IPS-NIHi7 (cell line): ENCODE data around the gene TNK2.
"Not testable (repeated sequence)": the region's sequence is repeated elsewhere in the genome, so short reads cannot be mapped to it uniquely, and the experiment has no call there.

Source experiments
- DNase-seq: peaks from one replicate; pipeline ENCODE4 v3.0.0; 2012; ENCODE audit warnings: mixed read lengths; ENCODE audit errors: extremely low spot score

TNK2 gene

GRCh38 chr3:195916991-195917390, 8.6 kb upstream of the TNK2 start:
- DNase-seq = no peak

GRCh38 chr3:195916291-195916690, 7.9 kb upstream of the TNK2 start:
- no peak for DNase-seq

DNA sequence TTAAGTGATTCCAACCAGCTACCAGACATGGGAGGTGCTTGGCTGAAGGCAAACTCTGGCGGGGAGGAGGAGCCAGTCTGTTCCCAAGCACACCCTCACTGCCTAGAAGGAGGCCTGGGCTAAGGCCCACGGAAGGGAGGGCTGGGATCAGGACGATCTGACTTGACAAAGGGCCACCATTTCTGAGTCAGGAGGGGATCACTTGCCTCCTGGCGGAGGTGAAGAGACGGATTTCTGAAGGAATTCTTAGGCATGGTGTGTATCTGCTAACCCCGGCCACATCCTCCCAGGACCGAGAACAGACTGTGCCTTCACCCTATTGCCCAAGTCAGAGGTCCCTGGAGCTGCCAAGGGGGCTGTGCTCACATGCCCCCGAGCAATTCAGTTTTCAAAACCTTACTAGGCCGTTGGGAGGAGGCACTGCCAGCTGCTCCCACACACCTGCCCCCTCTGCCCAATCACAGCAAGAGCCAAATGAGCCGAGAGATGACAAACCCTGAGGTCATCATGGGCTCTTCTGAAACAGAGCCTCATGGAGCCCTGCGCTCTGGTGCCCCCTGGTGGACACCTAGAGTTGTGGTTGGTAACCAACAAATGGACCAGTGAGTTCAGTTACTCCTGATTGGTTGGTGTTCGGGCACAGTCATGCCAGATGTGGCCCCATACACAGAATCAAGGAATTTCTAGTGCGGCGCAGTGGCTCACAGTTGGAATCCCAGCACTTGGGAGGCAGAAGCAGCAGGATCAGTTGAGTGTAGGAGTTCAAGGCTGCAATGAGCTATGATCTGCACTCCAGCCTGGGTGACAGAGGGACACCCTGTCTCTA, 6.5 kb upstream of the TNK2 start:
- DNase-seq = peak; percentile 94

- not testable (repeated sequence) for DNase-seq
Measured at GRCh38 chr3:195914146-195914545, 5.8 kb upstream of the TNK2 start.

GRCh38 chr3:195913382-195913781, 5.0 kb upstream of the TNK2 start:
- DNase-seq = no peak

DNA sequence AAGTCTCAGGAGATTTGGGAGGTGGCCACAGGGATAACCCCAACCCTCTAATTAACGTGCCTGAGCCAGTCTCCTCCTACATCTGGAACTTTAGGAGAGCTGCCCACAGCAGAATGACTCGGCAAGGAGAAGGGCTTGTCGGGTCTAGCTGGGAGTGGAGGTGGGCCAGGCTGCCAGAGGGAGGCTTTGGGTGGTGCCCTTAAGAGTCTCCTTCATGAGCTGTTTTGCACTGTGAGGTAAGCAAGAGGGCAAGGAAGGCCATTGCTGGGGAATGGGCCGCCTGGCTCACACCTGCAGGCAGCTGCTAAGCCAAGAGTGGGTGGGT, 3.6 kb upstream of the TNK2 start:
- DNase-seq = no peak

GRCh38 chr3:195911041-195911945, 2.9 kb upstream of the TNK2 start:
- no peak for DNase-seq

DNA sequence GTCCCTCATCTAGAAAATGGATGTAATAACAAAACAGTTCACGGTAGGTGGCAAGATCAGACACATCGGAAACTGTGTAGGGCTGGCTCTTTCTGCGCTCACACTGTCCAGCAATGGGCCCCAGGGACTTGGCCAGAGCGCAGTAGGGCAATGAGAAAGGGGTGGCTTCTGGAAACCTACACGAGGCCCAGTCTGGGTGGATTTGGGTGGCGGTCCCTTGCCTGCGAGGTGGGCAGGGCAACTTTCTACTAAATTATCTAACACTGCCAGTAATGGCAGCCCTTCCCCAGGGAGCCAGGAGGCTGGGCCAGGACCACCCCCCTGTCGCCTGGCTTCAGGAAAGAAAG, 2.1 kb upstream of the TNK2 start:
- no peak for DNase-seq

- DNase-seq = peak; percentile 93
Measured at GRCh38 chr3:195909644-195910498, 1.5 kb upstream of the TNK2 start.

DNA sequence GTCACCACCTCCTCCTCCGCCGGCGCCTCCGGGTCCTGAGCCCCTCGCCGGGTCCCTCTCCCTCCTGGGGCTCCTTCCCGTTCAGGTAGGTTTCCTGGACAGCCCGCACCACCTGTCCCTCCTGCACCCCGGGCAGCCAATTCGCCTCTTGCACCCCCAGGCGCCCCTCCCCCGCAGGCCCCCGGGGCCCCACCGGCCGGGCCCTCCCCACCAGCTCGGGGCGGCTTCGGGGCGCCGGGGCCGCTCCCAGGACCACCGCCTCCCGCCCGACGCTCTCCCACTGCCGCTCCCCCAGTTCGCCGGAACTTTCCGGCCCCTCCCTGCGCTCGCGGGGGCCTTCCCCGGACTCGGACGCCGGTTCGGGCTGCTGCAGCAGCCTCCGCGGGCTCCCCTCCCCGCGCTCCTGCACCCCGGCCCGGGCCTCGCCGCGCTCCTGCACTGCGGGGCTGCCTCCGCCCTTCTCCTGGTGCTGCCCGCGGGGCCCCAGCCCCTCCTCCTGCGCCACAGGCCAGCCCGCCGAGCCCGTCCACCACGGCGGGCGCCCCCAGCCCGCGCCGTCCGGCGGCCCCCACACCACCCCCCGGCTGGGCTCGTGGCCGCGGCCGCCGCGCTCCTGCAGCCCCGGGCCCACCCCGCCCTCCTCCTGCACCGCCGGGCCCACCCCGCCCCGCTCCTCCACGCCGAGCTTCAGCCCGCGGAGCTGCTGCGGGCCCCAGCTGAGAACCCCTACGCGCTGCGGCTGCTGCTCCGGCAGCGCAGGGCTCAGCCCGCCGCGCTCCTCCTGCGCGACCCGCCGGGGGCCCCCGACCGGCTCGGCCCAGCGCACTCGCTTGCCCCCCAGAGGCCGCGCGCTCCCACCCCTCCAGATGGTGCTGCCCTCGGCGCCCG, 587 bp upstream of the TNK2 start:
- peak; percentile 44 for DNase-seq

GRCh38 chr3:195907684-195907933, 742 bp downstream of the TNK2 start:
- DNase-seq = no peak

DNA sequence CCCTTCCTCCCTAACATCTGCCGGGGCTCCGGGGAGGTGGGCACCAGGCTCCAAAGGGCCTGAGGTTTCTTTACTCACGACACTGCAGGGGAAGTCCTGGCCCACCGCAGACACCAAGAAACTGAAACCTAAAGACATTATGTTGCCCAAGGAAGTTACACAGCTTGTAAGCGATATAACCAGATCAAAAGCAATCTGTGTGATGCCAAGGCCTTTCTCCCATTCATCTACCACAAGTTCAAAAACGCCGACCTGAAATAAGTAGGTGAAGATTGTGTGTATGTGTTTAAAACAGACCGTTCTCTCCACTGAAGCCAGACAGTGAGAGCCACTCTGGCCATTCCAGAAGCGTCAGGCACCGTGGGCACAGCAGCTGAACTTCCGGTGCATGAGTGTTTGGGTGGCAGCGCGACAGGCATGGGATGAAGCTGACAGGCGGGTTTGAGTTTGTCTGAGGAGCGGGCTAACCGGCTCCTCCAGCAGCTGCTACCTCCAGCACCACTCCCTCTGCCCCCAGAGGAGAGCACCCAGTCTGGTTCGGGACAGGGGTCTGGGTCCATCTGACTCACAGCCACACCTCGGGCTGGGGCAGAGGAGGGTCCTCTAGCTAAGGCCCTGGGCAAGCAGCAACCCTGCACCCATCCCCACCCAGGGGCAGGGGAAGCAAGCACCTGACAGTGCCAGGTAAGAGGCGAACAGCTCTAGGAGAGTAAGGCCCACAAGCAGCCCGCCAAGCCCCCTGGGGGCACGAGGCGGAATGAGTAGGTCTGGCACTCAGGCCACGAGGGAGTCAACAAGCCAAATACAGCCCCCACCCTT, 1.3 kb downstream of the TNK2 start:
- no peak for DNase-seq

- no peak for DNase-seq
Measured at GRCh38 chr3:195905970-195906864, 2.1 kb downstream of the TNK2 start.

- no peak for DNase-seq
Measured at GRCh38 chr3:195904368-195904767, 4.0 kb downstream of the TNK2 start.

- no peak for DNase-seq
Measured at GRCh38 chr3:195903950-195904290, 4.4 kb downstream of the TNK2 start.

DNA sequence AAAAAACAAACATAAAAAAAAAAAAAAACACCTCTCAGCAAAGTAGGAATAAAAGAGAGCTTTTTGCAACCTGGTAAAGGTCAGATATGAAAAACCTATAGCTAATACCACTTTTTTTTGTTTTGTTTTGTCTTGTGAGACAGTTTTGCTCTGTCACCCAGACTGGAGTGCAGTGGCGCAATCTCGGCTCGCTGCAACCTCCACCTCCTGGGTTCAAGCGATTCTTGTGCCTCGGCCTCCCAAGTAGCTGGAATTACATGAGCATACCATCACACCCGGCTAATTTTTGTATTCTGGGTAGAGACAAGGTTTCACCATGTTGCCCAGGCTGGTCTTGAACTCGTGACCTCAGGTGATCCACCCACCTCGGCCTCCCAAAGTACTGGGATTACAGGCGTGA, 5.7 kb downstream of the TNK2 start:
- not testable (repeated sequence) for DNase-seq

DNA sequence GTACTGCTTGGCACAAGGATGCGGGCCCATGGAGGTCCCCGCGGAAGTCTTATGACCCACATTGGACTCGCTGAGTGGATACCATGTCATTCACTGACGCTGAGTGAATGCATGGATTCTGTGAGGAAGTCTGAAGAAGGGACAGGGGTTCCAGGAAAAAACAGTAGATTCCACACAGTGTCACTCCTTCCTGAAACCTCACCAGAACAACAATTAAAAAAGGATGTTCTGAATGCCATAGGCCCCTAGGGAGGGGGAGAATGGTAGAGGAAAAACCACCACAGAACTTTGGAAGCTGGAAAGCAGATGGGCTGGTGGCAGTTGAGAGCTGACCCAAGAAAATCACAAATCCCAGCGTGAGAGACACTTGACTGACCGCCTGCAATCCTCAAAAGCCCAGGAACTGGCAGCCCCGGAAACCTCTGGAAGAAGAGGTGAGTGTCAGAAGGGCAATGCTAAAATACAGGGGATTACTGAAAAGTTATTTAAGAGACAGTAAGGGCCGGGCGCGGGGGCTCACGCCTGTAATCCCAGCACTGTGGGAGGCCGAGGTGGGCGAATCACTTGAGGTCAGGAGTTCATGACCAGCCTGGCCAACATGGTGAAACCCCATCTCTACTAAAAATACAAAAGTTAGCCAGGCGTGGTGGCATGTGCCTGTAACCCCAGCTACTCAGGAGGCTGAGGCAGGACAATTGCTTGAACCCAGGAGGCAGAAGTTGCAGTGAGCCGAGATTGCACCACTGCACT, 6.3 kb downstream of the TNK2 start:
- DNase-seq = not testable (repeated sequence)

- DNase-seq = no peak
Measured at GRCh38 chr3:195900436-195901355, 7.7 kb downstream of the TNK2 start.
